Measurements from ENCODE around the gene GIT2. TPM values are rescaled to one million over a fixed set of nuclear protein-coding genes. Genes with fewer than 3 reads are reported as not detected.

The GIT2 gene
- total and polyA plus RNA-seq, 10 of the 15 experiments (the other 5 are each of a cell fraction or from before 2014, with no cell fraction given) = 9.1 to 49.9 (median 43.9) TPM

- ATAC-seq = no peak
- no peaks in the 10 kb centered on the region for H3K27me3 ChIP-seq (replicated peaks in 1 of 2; ENCODE audit: control insufficient read depth in 2 of 2, insufficient read depth in 2 of 2, low read length in 1 of 2)
- no peaks in the 10 kb centered on the region for H3K4me1 ChIP-seq (ENCODE audit: control insufficient read depth, insufficient read depth, low read length)
- in situ Hi-C loops (cut with MboI) = no loop called here
- H3K9me3 ChIP-seq (replicated peaks; ENCODE audit: control insufficient read depth, insufficient read depth, low read length) = no peaks in the 10 kb centered on the region
- ChIA-PET SMC1A (ENCODE audit: uncharacterized antibody, unreplicated experiment) (interaction anchor here (1.0 kb wide), 1 partner anchor 54 kb away, joined by 3 read pairs; no protein-coding TSS in a partner anchor), CTCF (interaction anchor here (0.7 to 1.0 kb wide), 3 partner anchors 8 to 100 kb away, joined by 3 read pairs; no protein-coding TSS in a partner anchor), RAD21 (ENCODE audit: unreplicated experiment) (no interaction called here), POLR2A (no interaction called here)
- FAIRE-seq = no peak
- no peak overlapping the region for H3K4me3 ChIP-seq
- H4K20me1 ChIP-seq (ENCODE audit: control insufficient read depth, insufficient read depth) = no peaks in the 10 kb centered on the region
- DNase-seq (ENCODE audit: low read depth, low spot score) = no peak
- H3K4me2 ChIP-seq (ENCODE audit: control insufficient read depth, insufficient read depth) = no peak overlapping the region
- BruUV-seq (replicated peaks) = no TSS peak
- no peak overlapping the region for H3K27ac ChIP-seq (ENCODE audit: control insufficient read depth, insufficient read depth)
- H3K36me3 ChIP-seq (ENCODE audit: control insufficient read depth in 2 of 2, insufficient read depth in 2 of 2, low read length in 1 of 2) = peaks cover 10 to 31% of the 10 kb centered on the region in 2 experiments
- no peaks in the 10 kb centered on the region for H3K79me2 ChIP-seq (ENCODE audit: control insufficient read depth, insufficient read depth, low read length)
- no peak overlapping the region for H3K9ac ChIP-seq (ENCODE audit: control insufficient read depth, insufficient read depth, low read length)
- TF ChIP-seq REST (IDR thresholded peaks at IDR 0.05; ENCODE audit: low read depth, low read length) = no peak
- no peak for TF ChIP-seq BRCA1 (IDR thresholded peaks at IDR 0.05; ENCODE audit: low read depth, low read length)
- TF ChIP-seq BCL3 (IDR thresholded peaks at IDR 0.05; ENCODE audit: borderline replicate concordance, insufficient read depth, low read depth, low read length, poor library complexity, severe bottlenecking) = no peak
- peak; percentile 31 for TF ChIP-seq RAD21 (IDR thresholded peaks at IDR 0.05; ENCODE audit: insufficient read depth, low read depth, low read length)
- no peak for TF ChIP-seq BMI1 (IDR thresholded peaks at IDR 0.05; ENCODE audit: borderline replicate concordance)
- TF ChIP-seq CTCF (IDR thresholded peaks at IDR 0.05 in 2 of 3, conservative IDR thresholded peaks at IDR 0.05 in 1 of 3; ENCODE audit: control insufficient read depth in 2 of 3, extremely low read depth in 1 of 3, insufficient read depth in 1 of 3, low read depth in 3 of 3, low read length in 3 of 3) = peak; percentile 22 to 45 (median 41); a peak in 3 of 6 replicates
- TF ChIP-seq IKZF2 (IDR thresholded peaks at IDR 0.05) = no peak
- TF ChIP-seq CEBPB (IDR thresholded peaks at IDR 0.05; ENCODE audit: borderline replicate concordance in 1 of 2, low read depth in 2 of 2, low read length in 2 of 2) = no peak
- TF ChIP-seq SMC3 (IDR thresholded peaks at IDR 0.05; ENCODE audit: borderline replicate concordance, low read length) = peak; percentile 60
- intact Hi-C loops (cut with micrococcal nuclease; ENCODE audit: unreplicated experiment) = no loop called here
- no peak overlapping the region for H2AFZ ChIP-seq (ENCODE audit: control insufficient read depth, low read depth, low read length)
- WGBS (ENCODE audit: insufficient coverage, insufficient replicate concordance, low lambda C conversion rate, missing lambda C conversion rate) = 88% methylated on average over 5 of the region's 5 CpGs
These were observed 62.1 kb downstream of the GIT2 start for GRCh38 chr12:109934026-109934425.
